Posterior vena cava (tissue), 2 donors: Measurements from ENCODE around the gene ABHD15. TPM values are rescaled to one million over a fixed set of nuclear protein-coding genes. Genes with fewer than 3 reads are reported as not detected.
"Not testable (repeated sequence)": the region's sequence is repeated elsewhere in the genome, so short reads cannot be mapped to it uniquely, and the experiment has no call there.

ENCODE experiments used
- DNase-seq: peaks from one replicate; pipeline ENCODE4 v3.0.0-alpha.2; 2020; ENCODE audit warnings: low spot score
- intact Hi-C, 2 donors: fragments of 100-400 bp; cut with DNase I; formaldehyde crosslinking; loops; one replicate each; pipeline versions ENCODE4 v1.14.1 to v1.14.2; 2022 to 2023
- total RNA-seq, 2 donors: library from RNA; stranded (reverse); fragmentation: NEBNext Ultra II Directional; extraction: Animal tissue kit (Norgen Biotek cat#: 25700); gene quantifications; one replicate each; pipeline ENCODE4 v1.2.1, GENCODE V29; 2021
- donor health status: DM: yes; HTN: yes; CAD: no.
- donor health status: DM: yes; HTN: yes; CAD: no.

The ABHD15 gene
- total RNA-seq, 2 donors from 2014 or later = 4.5 to 5.9 TPM

DNA sequence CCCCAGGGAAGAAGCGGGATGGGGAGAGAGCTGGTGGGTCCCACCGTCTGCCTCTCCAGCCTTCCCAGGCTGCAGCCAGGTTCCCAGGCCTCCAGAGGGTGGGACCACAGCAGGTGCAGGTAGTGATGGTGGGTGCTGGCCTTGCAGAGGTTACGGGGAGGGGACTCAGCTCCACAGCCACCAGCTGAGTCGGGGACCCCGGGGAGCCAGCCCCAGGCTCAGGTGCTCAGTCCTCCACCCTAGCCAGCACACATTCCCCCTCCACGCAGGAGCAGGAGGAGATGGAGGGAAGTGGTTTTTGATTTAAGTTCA is 6.7 kb upstream of the ABHD15 start:
- intact Hi-C loops = no loop called here
- peak; percentile 71 for DNase-seq

DNA sequence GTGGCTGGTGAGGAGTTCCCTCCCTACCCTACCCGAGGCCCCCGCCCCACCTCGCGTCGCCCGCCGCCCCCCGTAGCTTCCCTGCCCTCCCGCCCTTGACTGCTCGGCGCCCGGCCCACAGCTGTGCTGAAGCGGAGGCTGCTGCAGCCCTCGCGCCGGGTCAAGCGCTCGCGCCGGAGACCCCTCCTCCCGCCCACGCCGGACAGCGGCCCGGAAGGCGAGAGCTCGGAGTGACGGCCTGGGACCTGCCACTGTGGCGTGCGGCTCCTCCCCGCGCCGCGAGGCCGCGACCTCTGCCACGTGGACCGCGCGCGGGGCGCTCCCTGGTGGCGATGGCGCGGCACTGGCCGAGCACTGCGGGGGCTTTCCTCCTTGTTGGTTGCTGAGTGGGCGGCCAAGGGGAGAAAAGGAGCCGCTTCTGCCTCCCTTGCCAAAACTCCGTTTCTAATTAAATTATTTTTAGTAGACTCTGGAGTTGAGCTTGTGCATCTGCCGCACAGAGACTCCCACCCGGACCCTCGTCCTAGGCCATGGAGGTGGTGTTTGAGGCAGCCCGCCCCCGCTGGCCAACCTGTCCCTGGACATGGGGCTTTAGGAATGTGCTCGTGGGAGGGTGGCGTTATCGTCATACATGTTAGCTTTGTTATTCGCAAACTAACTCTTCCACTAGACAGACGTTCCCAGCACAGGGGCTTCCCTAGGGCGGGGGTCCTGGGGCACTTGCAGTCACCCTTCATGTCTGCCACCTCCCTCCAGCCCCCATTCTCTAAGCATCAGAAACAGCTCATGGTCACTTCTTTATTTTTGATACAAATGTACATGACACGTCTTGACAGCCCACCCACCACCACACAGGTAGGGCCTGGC is 6.1 kb upstream of the ABHD15 start:
- intact Hi-C loops = no loop called here
- DNase-seq = peak; percentile 85

DNA sequence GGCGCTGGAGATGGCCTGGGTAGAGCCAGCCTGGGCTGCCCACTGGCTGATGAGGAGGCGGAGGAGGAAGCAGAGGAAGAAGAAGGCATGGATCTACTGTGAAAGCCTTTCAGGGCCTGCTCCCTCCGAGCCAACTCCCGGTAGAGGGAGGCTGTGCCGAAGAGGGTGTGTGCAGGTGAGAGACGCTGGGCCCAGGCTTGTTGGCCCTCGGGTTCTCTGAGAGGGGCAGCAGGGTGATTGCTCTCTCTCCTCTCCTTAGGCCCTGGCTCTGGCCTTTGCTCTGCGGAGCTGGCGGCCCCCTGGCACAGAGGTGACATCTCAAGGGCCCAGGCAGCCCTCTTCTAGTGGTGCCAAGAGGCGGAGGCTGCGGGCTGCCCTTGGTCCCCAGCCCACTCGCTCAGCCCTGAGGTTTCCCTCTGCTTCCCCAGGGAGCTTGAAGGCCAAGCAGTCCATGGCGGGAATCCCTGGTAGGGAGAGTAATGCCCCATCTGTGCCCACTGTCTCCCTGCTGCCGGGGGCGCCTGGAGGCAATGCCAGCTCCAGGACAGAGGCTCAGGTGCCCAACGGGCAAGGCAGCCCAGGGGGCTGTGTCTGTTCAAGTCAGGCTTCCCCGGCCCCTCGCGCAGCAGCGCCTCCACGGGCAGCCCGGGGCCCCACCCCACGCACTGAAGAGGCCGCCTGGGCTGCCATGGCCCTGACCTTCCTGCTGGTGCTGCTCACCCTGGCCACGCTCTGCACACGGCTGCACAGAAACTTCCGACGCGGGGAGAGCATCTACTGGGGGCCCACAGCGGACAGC is 5.2 kb upstream of the ABHD15 start:
- peak; percentile 72 for DNase-seq
- intact Hi-C loops = no loop called here

GRCh38 chr17:29571486-29571882 is 4.6 kb upstream of the ABHD15 start:
- intact Hi-C loops = no loop called here
- DNase-seq = no peak

GRCh38 chr17:29570521-29570920 is 3.7 kb upstream of the ABHD15 start:
- DNase-seq = peak; percentile 52
- intact Hi-C loops = no loop called here

GRCh38 chr17:29569245-29569950 is 2.6 kb upstream of the ABHD15 start:
- DNase-seq = peak; percentile 60
- intact Hi-C loops = no loop called here

DNA sequence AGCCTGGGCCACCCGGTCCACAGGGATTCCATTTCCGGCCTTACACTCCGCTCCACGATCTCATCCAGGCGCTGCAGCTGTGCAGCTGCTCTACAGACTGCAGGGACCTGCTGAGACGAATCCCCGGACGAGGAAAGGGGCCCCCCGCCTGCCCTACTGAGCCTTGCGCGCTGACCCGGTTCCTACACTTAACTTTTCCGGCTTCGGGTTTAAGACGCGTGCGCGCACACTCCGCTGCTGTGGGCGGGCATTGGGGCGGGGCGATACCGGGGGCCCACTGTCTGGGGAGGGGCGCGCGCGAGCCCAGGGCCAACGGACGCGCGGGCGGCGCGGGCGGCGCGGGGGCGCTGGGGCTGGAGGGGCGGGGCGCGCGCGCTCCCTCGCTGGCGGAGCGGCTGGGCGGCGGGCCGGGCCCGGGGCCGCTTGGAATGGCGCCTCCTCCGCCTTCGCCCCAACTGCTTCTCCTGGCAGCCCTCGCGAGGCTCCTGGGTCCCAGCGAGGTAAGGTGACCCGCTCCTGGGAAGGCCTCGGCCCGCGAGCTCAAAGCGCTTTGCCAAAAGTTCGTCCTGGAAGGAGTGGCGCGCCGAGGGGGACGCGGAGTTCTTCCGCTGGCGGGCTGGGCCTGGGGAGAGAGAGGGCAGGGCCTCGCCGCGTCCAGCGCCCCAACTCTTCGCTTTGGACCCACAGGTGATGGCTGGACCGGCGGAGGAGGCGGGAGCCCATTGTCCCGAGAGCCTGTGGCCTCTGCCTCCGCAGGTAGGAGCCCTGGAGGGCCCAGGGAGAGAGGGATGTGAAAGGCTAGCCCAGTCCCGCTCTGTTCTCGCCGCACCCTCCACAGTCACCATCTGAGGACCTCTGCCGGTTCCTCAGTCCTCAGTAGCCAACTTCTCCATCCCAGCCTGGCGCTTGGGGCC is 1.8 kb upstream of the ABHD15 start, which contains the start of gene TP53I13:
Gene TP53I13 (plus strand): TSS at position 371 of the 914 bp plus-strand sequence. CDS start 58 bp downstream, at position 429.
- intact Hi-C loops = no loop called here
- DNase-seq = peak; percentile 94

GRCh38 chr17:29567554-29568330 is 905 bp upstream of the ABHD15 start:
- DNase-seq = peak; percentile 91
- intact Hi-C loops = no loop called here

DNA sequence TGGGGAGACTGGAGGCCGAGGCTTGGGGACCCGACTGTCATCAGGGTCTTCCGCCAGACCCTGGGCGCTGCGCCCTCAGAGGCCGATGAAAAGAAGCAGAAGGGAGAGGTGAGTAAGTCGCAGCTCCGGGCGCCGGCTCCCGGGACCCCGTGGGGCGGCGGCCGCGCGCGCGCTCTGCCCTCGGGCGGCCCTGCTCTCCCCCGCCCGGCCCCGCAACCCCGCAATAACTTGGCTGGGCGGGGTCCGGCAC is 392 bp upstream of the ABHD15 start:
- intact Hi-C loops = no loop called here
- no peak for DNase-seq

DNA sequence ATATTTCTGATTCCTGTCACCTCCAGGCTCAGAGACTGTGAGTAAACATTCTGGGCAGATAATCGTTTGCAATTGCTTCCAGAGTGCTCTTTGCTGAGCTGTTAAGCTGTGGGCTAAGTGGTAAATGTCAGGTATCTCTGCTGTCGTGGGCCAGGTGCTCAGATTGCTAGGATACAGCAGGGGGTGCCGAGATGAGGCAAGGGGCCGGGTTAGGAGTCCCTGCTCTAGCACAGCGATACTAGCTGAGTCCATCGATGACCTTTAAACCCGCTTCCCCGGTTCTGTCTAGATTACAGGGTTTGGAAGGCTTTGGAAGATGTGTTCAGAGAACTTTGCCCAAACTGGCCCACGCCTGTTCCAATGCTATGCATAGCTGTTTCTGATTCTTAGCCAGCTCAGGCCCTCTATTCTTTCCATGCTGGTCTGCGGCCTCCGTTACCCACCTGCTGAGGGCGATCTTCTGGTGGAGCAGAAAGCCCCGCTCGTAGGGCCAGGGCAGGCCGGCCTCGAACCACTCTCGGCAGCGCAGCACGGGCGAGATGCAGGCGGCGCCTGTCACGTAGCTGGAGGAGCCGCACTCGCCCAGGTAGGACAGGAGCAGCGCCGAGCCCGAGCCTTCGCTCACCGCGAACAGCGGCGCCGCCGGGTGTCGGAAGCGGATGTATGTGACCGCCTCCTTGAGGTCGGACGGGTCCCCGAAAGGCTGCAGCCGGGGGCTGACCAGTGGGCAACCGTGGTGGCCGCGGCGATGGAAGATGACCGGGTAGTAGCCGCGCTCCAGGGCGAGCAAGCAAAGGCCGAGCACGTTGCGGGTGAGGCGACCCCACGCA is 979 bp downstream of the ABHD15 start:
- intact Hi-C loops = no loop called here

GRCh38 chr17:29563816-29564215 is 3.0 kb downstream of the ABHD15 start:
- intact Hi-C loops = no loop called here
- no peak for DNase-seq

More for the DNA sequence above, 979 bp downstream of the ABHD15 start:
- DNase-seq = peak; percentile 88

DNA sequence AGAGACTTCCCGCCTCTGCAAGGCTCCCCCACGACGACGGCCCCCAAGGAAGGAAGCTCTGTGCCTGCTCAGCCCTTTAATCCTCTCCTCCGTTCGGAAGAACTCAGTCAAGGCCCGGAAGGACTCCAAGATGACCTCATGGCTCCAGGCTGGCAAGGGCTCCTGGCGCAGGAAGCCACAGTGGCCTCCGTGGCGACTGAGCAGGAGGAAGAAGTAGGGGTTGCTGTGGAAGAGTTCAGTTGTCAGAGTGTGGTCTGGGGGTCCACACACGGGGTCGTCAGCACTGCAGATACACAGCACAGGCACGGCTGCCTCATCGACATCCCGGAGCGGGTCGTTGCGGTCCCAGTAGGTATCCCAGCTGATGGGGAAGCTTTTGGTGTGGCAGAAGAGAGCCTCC is 4.2 kb downstream of the ABHD15 start:
- no peak for DNase-seq
- intact Hi-C loops = no loop called here

- no peak for DNase-seq
- intact Hi-C loops = no loop called here
These were observed 5.0 kb downstream of the ABHD15 start for GRCh38 chr17:29561554-29562517.

DNA sequence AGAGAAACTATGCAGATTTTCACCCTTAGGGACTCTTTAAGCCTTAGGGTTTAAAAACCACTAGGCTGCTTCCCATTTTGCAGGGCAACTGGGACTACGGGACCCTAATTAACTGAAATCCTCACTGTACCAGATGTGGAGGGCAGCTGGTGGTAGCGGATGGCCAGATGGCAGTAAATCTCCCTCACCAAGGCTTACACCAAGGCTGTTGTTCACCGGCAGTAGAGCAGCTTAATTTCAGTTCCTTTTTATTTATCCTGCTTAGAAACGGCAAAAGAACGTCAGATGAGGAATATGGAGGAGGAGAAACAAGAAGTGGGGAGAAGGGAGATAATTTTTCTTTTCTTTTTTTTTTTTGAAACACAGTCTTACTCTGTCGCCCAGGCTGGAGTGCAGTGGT is 6.5 kb downstream of the ABHD15 start:
- no peak for DNase-seq
- intact Hi-C loops = no loop called here

GRCh38 chr17:29559640-29560039 is 7.2 kb downstream of the ABHD15 start:
- DNase-seq = peak; percentile 34
- intact Hi-C loops = no loop called here

DNA sequence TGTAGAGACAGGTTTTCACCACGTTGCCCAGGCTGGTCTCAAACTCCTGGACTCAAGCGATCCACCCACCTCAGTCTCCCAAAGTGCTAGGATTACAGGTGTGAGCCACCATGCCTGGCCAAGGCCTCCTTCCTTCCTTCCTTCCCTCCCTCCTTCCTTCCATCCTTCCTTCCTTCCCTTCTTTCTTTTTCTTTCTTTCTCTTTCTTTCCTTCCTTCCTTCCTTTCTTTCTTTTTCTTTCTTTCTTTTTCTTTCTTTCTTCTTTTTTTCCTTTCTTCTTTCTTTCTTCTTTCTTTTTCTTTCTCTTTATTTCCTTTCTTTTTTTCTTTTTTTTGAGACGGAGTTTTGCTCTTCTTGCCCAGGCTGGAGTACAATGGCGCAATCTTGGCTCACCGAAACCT is 8.7 kb downstream of the ABHD15 start:
- intact Hi-C loops, DNase-seq: not testable (repeated sequence)

- no peak for DNase-seq
- intact Hi-C loops = no loop called here
These were observed 9.1 kb downstream of the ABHD15 start for GRCh38 chr17:29557739-29558116.
